ENCODE results near the gene ASIC5.

The ASIC5 gene

GRCh38 chr4:155877971-155878370 is 11.9 kb upstream of the ASIC5 start:
- DNase-seq (ENCODE audit: insufficient read length) (no peak), FAIRE-seq (no peak)
- TF ChIP-seq TAF1 (IDR thresholded peaks at IDR 0.05; ENCODE audit: borderline replicate concordance, low read depth, low read length) (no peak), POLR2AphosphoS5 (IDR thresholded peaks at IDR 0.05; ENCODE audit: low read depth, low read length) (no peak), POLR2A (IDR thresholded peaks at IDR 0.05; ENCODE audit: low read depth, low read length) (no peak)

DNA sequence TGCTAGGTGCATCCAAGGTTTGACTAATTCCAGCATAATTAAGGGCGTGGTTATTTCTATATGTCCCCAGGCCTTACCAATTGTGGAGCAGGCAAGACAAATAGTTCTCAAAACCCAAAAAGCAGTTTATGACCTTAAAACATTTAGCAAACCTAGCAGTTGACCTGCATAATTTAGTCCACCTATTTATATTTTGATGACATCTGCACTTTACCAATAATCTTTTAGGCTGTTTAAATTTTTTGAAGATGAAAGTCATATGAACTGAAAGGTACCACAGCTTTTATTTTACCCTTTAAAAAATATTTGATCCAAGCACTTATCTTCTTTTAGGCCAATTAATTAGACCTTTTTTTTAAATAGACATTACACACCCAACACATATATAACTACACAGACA is 9.8 kb upstream of the ASIC5 start:
- FAIRE-seq (no peak), DNase-seq (ENCODE audit: insufficient read length) (no peak)
- no peak for TF ChIP-seq POLR2A (IDR thresholded peaks at IDR 0.05; ENCODE audit: low read depth, low read length)
- TF ChIP-seq TAF1 (IDR thresholded peaks at IDR 0.05; ENCODE audit: borderline replicate concordance, low read depth, low read length), result no peak
- TF ChIP-seq POLR2AphosphoS5 (IDR thresholded peaks at IDR 0.05; ENCODE audit: low read depth, low read length), result no peak

DNA sequence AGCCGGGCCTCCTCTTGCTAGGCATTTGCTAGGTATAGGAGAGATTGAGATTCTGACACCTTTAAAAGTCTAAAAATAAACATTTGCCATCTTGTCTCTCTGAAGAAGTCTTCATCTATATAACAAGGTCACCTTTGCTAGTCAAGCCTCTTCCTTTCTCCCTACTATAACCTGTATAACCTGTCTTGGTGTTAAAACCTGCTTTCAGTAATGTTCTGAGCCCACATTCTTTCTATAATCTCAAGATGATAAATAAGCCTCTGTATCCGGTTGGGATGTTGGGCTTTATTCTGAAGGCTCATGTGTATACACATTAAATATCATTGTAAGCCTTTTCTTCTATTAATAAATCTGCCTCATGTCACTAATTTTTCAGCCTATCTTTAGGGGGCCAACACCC is 10.2 kb downstream of the ASIC5 start:
- no peak for DNase-seq (ENCODE audit: insufficient read length)
- no peak for FAIRE-seq
- TF ChIP-seq TAF1 (IDR thresholded peaks at IDR 0.05; ENCODE audit: borderline replicate concordance, low read depth, low read length), result no peak

DNA sequence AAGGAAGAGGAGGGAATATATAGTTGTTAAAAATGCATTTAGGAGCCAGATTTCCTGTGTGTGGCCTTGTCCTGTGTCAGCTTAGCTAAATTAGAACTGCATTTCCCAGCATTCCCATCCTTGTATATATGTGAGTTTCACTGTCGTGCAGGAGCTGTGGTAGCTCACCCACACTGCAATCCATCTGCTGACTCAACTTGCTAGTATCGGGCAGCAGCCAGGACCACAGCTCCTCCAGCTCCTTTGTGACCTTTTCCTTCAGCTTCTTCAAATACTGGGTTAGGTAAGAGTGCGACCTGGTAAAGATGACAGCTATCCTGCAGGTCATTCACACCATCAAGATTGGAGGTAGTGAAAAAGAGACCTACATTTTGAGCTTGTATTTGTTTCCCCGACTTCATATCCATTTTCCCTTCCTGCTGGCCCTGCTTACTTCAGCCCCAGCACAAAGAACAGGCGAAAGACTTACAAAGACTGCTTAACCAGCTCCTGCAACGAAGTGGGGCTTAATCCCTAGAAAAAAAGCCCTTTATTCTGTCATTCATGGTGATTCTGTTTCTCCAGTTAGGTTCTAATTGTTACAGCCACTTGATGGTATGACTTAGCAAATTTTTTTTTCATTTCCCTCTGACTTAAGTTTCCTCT is 11.4 kb downstream of the ASIC5 start:
- FAIRE-seq (no peak), DNase-seq (ENCODE audit: insufficient read length) (no peak)
- TF ChIP-seq TAF1 (IDR thresholded peaks at IDR 0.05; ENCODE audit: borderline replicate concordance, low read depth, low read length) (no peak), POLR2AphosphoS5 (IDR thresholded peaks at IDR 0.05; ENCODE audit: low read depth, low read length) (no peak)

DNA sequence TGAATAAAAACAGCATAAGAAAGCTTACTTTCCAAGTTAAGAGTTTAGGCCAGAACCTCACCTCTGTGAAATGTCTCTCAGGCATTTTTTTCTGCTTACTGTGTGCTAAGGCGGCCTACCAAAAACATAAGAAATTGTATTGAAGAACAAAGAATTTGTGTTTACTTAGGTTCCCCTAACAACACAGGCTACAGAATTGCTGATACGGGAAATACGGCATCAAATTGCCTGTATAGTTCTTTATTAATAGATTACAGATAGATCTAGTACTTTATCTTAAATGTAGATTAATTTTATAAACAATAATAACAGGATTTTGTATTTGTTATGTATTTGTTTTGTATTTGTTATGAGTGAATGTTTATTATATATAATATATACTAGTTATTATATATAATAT is 12.9 kb downstream of the ASIC5 start:
- no peak for TF ChIP-seq POLR2A (IDR thresholded peaks at IDR 0.05; ENCODE audit: low read depth, low read length)
- no peak for TF ChIP-seq POLR2AphosphoS5 (IDR thresholded peaks at IDR 0.05; ENCODE audit: low read depth, low read length)
- no peak for TF ChIP-seq TAF1 (IDR thresholded peaks at IDR 0.05; ENCODE audit: borderline replicate concordance, low read depth, low read length)
- DNase-seq (ENCODE audit: insufficient read length), result no peak
- no peak for FAIRE-seq

- no peak for TF ChIP-seq POLR2A (IDR thresholded peaks at IDR 0.05; ENCODE audit: low read depth, low read length)
- TF ChIP-seq TAF1 (IDR thresholded peaks at IDR 0.05; ENCODE audit: borderline replicate concordance, low read depth, low read length), result no peak
- no peak for TF ChIP-seq POLR2AphosphoS5 (IDR thresholded peaks at IDR 0.05; ENCODE audit: low read depth, low read length)
- FAIRE-seq (no peak), DNase-seq (ENCODE audit: insufficient read length) (no peak)
Observed at GRCh38 chr4:155849042-155849441, 17.0 kb downstream of the ASIC5 start.

GRCh38 chr4:155846929-155847328 is 19.1 kb downstream of the ASIC5 start:
- no peak for DNase-seq (ENCODE audit: insufficient read length)
- no peak for FAIRE-seq
- TF ChIP-seq TAF1 (IDR thresholded peaks at IDR 0.05; ENCODE audit: borderline replicate concordance, low read depth, low read length), result no peak
- TF ChIP-seq POLR2AphosphoS5 (IDR thresholded peaks at IDR 0.05; ENCODE audit: low read depth, low read length), result no peak
- no peak for TF ChIP-seq POLR2A (IDR thresholded peaks at IDR 0.05; ENCODE audit: low read depth, low read length)

GRCh38 chr4:155842080-155842479 is 24.0 kb downstream of the ASIC5 start:
- FAIRE-seq (no peak), DNase-seq (ENCODE audit: insufficient read length) (no peak)
- TF ChIP-seq POLR2AphosphoS5 (IDR thresholded peaks at IDR 0.05; ENCODE audit: low read depth, low read length) (no peak), TAF1 (IDR thresholded peaks at IDR 0.05; ENCODE audit: borderline replicate concordance, low read depth, low read length) (no peak), POLR2A (IDR thresholded peaks at IDR 0.05; ENCODE audit: low read depth, low read length) (no peak)

DNA sequence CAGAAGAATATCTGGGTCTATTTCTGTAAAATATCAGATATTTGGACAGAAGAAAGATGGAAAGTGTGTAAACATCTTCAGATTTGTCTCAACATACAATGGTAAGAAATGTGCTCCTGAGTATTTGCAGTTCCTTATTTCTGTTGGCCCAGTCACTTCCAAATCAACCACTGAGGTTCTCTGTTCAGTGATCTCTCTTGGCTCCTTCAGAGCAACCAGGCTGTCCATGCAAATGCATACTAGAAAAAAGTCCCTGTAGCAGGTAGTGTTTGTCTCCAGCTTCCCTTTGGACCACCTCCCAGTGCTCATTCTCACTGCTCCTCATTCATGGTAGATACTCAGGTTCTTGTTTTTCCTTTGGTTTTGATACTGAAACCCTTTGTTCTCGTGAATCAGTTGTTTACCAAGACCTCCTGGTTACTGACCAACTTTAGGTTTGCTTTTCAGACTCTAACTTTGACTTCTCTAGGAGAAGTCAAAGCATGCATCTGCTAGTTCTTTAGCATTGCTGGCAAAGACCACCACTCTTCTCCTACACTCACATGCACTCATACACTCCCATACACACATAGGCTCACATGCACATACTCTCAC is 28.8 kb downstream of the ASIC5 start:
- no peak for TF ChIP-seq POLR2A (IDR thresholded peaks at IDR 0.05; ENCODE audit: low read depth, low read length)
- no peak for TF ChIP-seq POLR2AphosphoS5 (IDR thresholded peaks at IDR 0.05; ENCODE audit: low read depth, low read length)
- TF ChIP-seq TAF1 (IDR thresholded peaks at IDR 0.05; ENCODE audit: borderline replicate concordance, low read depth, low read length), result no peak
- FAIRE-seq, result no peak
- DNase-seq (ENCODE audit: insufficient read length), result no peak

- TF ChIP-seq POLR2AphosphoS5 (IDR thresholded peaks at IDR 0.05; ENCODE audit: low read depth, low read length) (no peak), POLR2A (IDR thresholded peaks at IDR 0.05; ENCODE audit: low read depth, low read length) (no peak), TAF1 (IDR thresholded peaks at IDR 0.05; ENCODE audit: borderline replicate concordance, low read depth, low read length) (no peak)
- DNase-seq (ENCODE audit: insufficient read length) (no peak), FAIRE-seq (no peak)
Observed at GRCh38 chr4:155832664-155833063, 33.4 kb downstream of the ASIC5 start.

- no peak for TF ChIP-seq POLR2A (IDR thresholded peaks at IDR 0.05; ENCODE audit: low read depth, low read length)
- TF ChIP-seq TAF1 (IDR thresholded peaks at IDR 0.05; ENCODE audit: borderline replicate concordance, low read depth, low read length), result no peak
- TF ChIP-seq POLR2AphosphoS5 (IDR thresholded peaks at IDR 0.05; ENCODE audit: low read depth, low read length), result no peak
- FAIRE-seq, result no peak
- no peak for DNase-seq (ENCODE audit: insufficient read length)
Observed at GRCh38 chr4:155828628-155829027, 37.4 kb downstream of the ASIC5 start.

DNA sequence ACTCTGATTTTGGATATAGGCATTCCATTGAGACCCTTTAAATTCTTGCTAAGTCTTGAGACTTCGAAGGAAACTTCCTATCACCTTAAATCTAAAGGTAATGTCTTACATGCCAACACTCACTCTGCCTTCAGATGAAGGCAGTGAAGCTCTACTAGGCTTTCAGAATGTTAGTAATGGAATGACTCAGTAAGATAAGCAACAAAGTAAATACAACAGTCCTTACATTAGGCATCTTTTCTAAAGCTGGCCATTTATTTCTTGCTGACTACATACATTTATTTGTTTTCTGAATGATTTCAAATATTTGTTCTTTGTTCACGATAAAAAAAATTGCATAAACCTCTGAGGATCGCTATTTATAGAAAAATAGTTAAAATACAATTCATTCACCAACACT is 43.5 kb downstream of the ASIC5 start:
- FAIRE-seq (no peak), DNase-seq (ENCODE audit: insufficient read length) (no peak)
- TF ChIP-seq TAF1 (IDR thresholded peaks at IDR 0.05; ENCODE audit: borderline replicate concordance, low read depth, low read length) (no peak), POLR2A (IDR thresholded peaks at IDR 0.05; ENCODE audit: low read depth, low read length) (no peak), POLR2AphosphoS5 (IDR thresholded peaks at IDR 0.05; ENCODE audit: low read depth, low read length) (no peak)
